HEK293 (cell line): ENCODE results near the gene NDOR1.

Source experiments
- PRDM1 ChIP-seq: fragments of 450-650 bp; formaldehyde crosslinking; IDR thresholded peaks from 2 replicates; pipeline ENCODE4; 2016; ENCODE audit warnings: missing biosample characterization, missing genetic modification characterization
- PRDM10 ChIP-seq: fragments of 450-650 bp; formaldehyde crosslinking; IDR thresholded peaks from 2 replicates; pipeline ENCODE4 v1.5.1; 2016; ENCODE audit warnings: missing biosample characterization, missing genetic modification characterization
- SCRT1 ChIP-seq: fragments of 450-650 bp; formaldehyde crosslinking; IDR thresholded peaks from 2 replicates; pipeline ENCODE4 v1.5.1; 2016; ENCODE audit warnings: missing biosample characterization, missing genetic modification characterization, borderline replicate concordance
- ZBTB11 ChIP-seq: fragments of 450-650 bp; formaldehyde crosslinking; conservative IDR thresholded peaks from 2 replicates; pipeline ENCODE4 v1.5.1; 2016; ENCODE audit warnings: low read depth, missing biosample characterization, missing genetic modification characterization
- ZBTB26 ChIP-seq: fragments of 450-650 bp; formaldehyde crosslinking; optimal IDR thresholded peaks from 2 replicates; pipeline ENCODE3; 2016; ENCODE audit warnings: missing biosample characterization, mild to moderate bottlenecking, missing genetic modification characterization
- ZBTB44 ChIP-seq: fragments of 450-650 bp; IDR thresholded peaks from 2 replicates; pipeline ENCODE4 v1.5.1; 2018; ENCODE audit warnings: missing biosample characterization, mild to moderate bottlenecking, missing genetic modification characterization
- ZFP37 ChIP-seq: fragments of 450-650 bp; formaldehyde crosslinking; IDR thresholded peaks from 2 replicates; pipeline ENCODE4 v1.5.1; 2016; ENCODE audit warnings: missing biosample characterization, missing genetic modification characterization
- ZIC2 ChIP-seq: fragments of 450-650 bp; formaldehyde crosslinking; IDR thresholded peaks from 2 replicates; pipeline ENCODE4 v1.5.1; 2016; ENCODE audit warnings: missing biosample characterization, missing genetic modification characterization
- ZNF16 ChIP-seq: fragments of 450-650 bp; formaldehyde crosslinking; IDR thresholded peaks from 2 replicates; pipeline ENCODE4 v1.5.1; 2016; ENCODE audit warnings: low read depth, missing biosample characterization, missing genetic modification characterization
- ZNF174 ChIP-seq: fragments of 450-650 bp; formaldehyde crosslinking; IDR thresholded peaks from 2 replicates; pipeline ENCODE4 v1.5.0; 2017; ENCODE audit warnings: missing biosample characterization, mild to moderate bottlenecking, missing genetic modification characterization
- ZNF24 ChIP-seq: fragments of 450-650 bp; formaldehyde crosslinking; IDR thresholded peaks from 2 replicates; pipeline ENCODE4 v1.5.1; 2016; ENCODE audit warnings: missing biosample characterization, missing genetic modification characterization
- ZNF266 ChIP-seq: fragments of 450-650 bp; formaldehyde crosslinking; IDR thresholded peaks from 2 replicates; pipeline ENCODE4 v1.5.1; 2016; ENCODE audit warnings: missing biosample characterization, missing genetic modification characterization, low read depth
- ZNF398 ChIP-seq: fragments of 450-650 bp; formaldehyde crosslinking; IDR thresholded peaks from 2 replicates; pipeline ENCODE4 v1.5.1; 2017; ENCODE audit warnings: missing biosample characterization, missing genetic modification characterization
- ZNF488 ChIP-seq: fragments of 450-650 bp; formaldehyde crosslinking; IDR thresholded peaks from 2 replicates; pipeline ENCODE4 v1.5.1; 2016; ENCODE audit warnings: missing biosample characterization, missing genetic modification characterization
- ZNF548 ChIP-seq: fragments of 450-650 bp; formaldehyde crosslinking; IDR thresholded peaks from 2 replicates; pipeline ENCODE4 v1.5.1; 2016; ENCODE audit warnings: missing biosample characterization, missing genetic modification characterization
- ZNF571 ChIP-seq: fragments of 450-650 bp; formaldehyde crosslinking; IDR thresholded peaks from 2 replicates; pipeline ENCODE4 v1.5.0; 2017; ENCODE audit warnings: missing biosample characterization, missing genetic modification characterization
- ZNF677 ChIP-seq: fragments of 450-650 bp; IDR thresholded peaks from 2 replicates; pipeline ENCODE4 v1.5.0; 2018; ENCODE audit warnings: missing biosample characterization, mild to moderate bottlenecking, missing genetic modification characterization, moderate library complexity
- ZNF704 ChIP-seq: fragments of 450-650 bp; formaldehyde crosslinking; IDR thresholded peaks from 2 replicates; pipeline ENCODE4 v1.5.1; 2016; ENCODE audit warnings: missing biosample characterization, missing genetic modification characterization
- ZSCAN4 ChIP-seq: fragments of 450-650 bp; formaldehyde crosslinking; IDR thresholded peaks from 2 replicates; pipeline ENCODE4 v1.5.1; 2017; ENCODE audit warnings: missing biosample characterization, missing genetic modification characterization
- ZSCAN5A ChIP-seq: fragments of 450-650 bp; formaldehyde crosslinking; IDR thresholded peaks from 2 replicates; pipeline ENCODE4 v1.5.1; 2016; ENCODE audit warnings: missing biosample characterization, missing genetic modification characterization

The NDOR1 gene

GRCh38 chr9:137241490-137242268 is 36.2 kb downstream of the NDOR1 start (continued):
- no peak for TF ChIP-seq ZNF398 (tag by site-specific recombination)
- 0 out of 2 replicates have a peak, but pooled peaks have one; percentile 54 for TF ChIP-seq ZIC2 (tag by site-specific recombination)
- no peak for TF ChIP-seq ZNF548 (tag by site-specific recombination)
- TF ChIP-seq ZSCAN5A, result no peak
- no peak for TF ChIP-seq ZNF571 (tag by site-specific recombination)
- TF ChIP-seq ZNF488 (tag by site-specific recombination), result no peak
- no peak for TF ChIP-seq ZNF266 (tag by site-specific recombination)
- TF ChIP-seq ZNF174 (tag by site-specific recombination), result no peak
- TF ChIP-seq ZNF16 (tag by site-specific recombination), result no peak
- TF ChIP-seq ZBTB26, result peak; percentile 37
- TF ChIP-seq ZNF24 (tag by site-specific recombination), result no peak
- no peak for TF ChIP-seq SCRT1 (tag by site-specific recombination)
- TF ChIP-seq ZSCAN4 (tag by site-specific recombination), result no peak
- TF ChIP-seq ZFP37 (tag by site-specific recombination), result 0 out of 2 replicates have a peak, but pooled peaks have one; percentile 38
- TF ChIP-seq ZBTB11 (tag by site-specific recombination), result no peak
- no peak for TF ChIP-seq ZBTB44 (tag by site-specific recombination)
- TF ChIP-seq PRDM10 (tag by site-specific recombination), result no peak
- no peak for TF ChIP-seq ZNF677 (tag by site-specific recombination)
- TF ChIP-seq PRDM1 (tag by site-specific recombination), result no peak
- no peak for TF ChIP-seq ZNF704
